Ishikawa (cell line): ENCODE data around the gene FTO.

Source experiments
- CEBPB ChIP-seq: IDR thresholded peaks from 2 replicates; pipeline ENCODE4 v1.6.1; 2012
- CREB1 ChIP-seq: IDR thresholded peaks from 2 replicates; pipeline ENCODE4 v1.6.1; 2012; ENCODE audit warnings: low read depth
- EGR1 ChIP-seq: IDR thresholded peaks from 2 replicates; pipeline ENCODE4 v1.6.1; 2012
- EP300 ChIP-seq: IDR thresholded peaks from 2 replicates; pipeline ENCODE4 v1.6.1; 2012; ENCODE audit warnings: borderline replicate concordance
- FOXM1 ChIP-seq: IDR thresholded peaks from 2 replicates; pipeline ENCODE4 v1.6.1; 2012; ENCODE audit warnings: low read depth, borderline replicate concordance
- MAX ChIP-seq: IDR thresholded peaks from 2 replicates; pipeline ENCODE4 v1.6.1; 2012
- NFIC ChIP-seq: IDR thresholded peaks from 2 replicates; pipeline ENCODE4 v1.6.1; 2012
- RAD21 ChIP-seq: IDR thresholded peaks from 2 replicates; pipeline ENCODE4 v1.6.1; 2012; ENCODE audit warnings: low read depth
- REST ChIP-seq: IDR thresholded peaks from 2 replicates; pipeline ENCODE4 v1.6.1; 2012; ENCODE audit warnings: low read depth, mild to moderate bottlenecking
- TAF1 ChIP-seq: IDR thresholded peaks from 2 replicates; pipeline ENCODE4 v1.6.1; 2012; ENCODE audit warnings: low read depth, mild to moderate bottlenecking
- TCF12 ChIP-seq: IDR thresholded peaks from 2 replicates; pipeline ENCODE4 v1.6.1; 2012; ENCODE audit warnings: low read depth
- TEAD4 ChIP-seq: IDR thresholded peaks from 2 replicates; pipeline ENCODE4 v1.6.1; 2012
- USF1 ChIP-seq: IDR thresholded peaks from 2 replicates; pipeline ENCODE4 v1.6.1; 2012
- YY1 ChIP-seq: IDR thresholded peaks from 2 replicates; pipeline ENCODE4 v1.6.1; 2012; ENCODE audit warnings: low read depth
- ZBTB7A ChIP-seq: IDR thresholded peaks from 2 replicates; pipeline ENCODE4 v1.6.1; 2012; ENCODE audit warnings: low read depth

FTO gene

GRCh38 chr16:53826658-53827057 is 122.7 kb downstream of the FTO start:
- TF ChIP-seq ZBTB7A (no peak), RAD21 (no peak), YY1 (no peak), NFIC (no peak), EGR1 (no peak), TCF12 (no peak), CREB1 (no peak)

GRCh38 chr16:53827741-53828140 is 123.8 kb downstream of the FTO start:
- no peak for TF ChIP-seq ZBTB7A
- TF ChIP-seq CREB1 = no peak
- TF ChIP-seq NFIC = no peak
- TF ChIP-seq EP300 = no peak
- no peak for TF ChIP-seq FOXM1
- TF ChIP-seq EGR1 = no peak
- no peak for TF ChIP-seq REST
- TF ChIP-seq TEAD4 = no peak
- TF ChIP-seq USF1 = no peak
- TF ChIP-seq TCF12 = no peak
- no peak for TF ChIP-seq TAF1
- no peak for TF ChIP-seq RAD21
- no peak for TF ChIP-seq CEBPB
- TF ChIP-seq YY1 = no peak
- TF ChIP-seq MAX = no peak

GRCh38 chr16:53829186-53829747 is 125.3 kb downstream of the FTO start:
- TF ChIP-seq TCF12 = no peak
- TF ChIP-seq CEBPB = no peak
- TF ChIP-seq NFIC = peak; percentile 55; the same call in 1 of the 2 replicates

GRCh38 chr16:53832896-53833544 is 129.1 kb downstream of the FTO start:
- TF ChIP-seq TAF1 (no peak), CEBPB (no peak), NFIC (no peak), ZBTB7A (no peak), YY1 (no peak), RAD21 (no peak)

GRCh38 chr16:53836142-53836541 is 132.2 kb downstream of the FTO start:
- no peak for TF ChIP-seq RAD21
- no peak for TF ChIP-seq NFIC
- no peak for TF ChIP-seq USF1
- TF ChIP-seq EGR1 = no peak
- no peak for TF ChIP-seq MAX
- no peak for TF ChIP-seq FOXM1
- TF ChIP-seq CEBPB = no peak
- no peak for TF ChIP-seq TCF12
- TF ChIP-seq REST = no peak

- no peak for TF ChIP-seq USF1
- no peak for TF ChIP-seq TAF1
- TF ChIP-seq REST = no peak
- TF ChIP-seq CEBPB = no peak
- no peak for TF ChIP-seq FOXM1
- TF ChIP-seq MAX = no peak
- TF ChIP-seq TEAD4 = no peak
- TF ChIP-seq YY1 = no peak
- TF ChIP-seq TCF12 = no peak
- no peak for TF ChIP-seq RAD21
- no peak for TF ChIP-seq CREB1
- TF ChIP-seq EP300 = no peak
- no peak for TF ChIP-seq ZBTB7A
- TF ChIP-seq EGR1 = no peak
- TF ChIP-seq NFIC = no peak
These were observed 132.7 kb downstream of the FTO start for GRCh38 chr16:53836680-53837079.
